ENCODE results near the gene CLCNKB. TPM values are rescaled to one million over a fixed set of nuclear protein-coding genes. Genes with fewer than 3 reads are reported as not detected.

Gene CLCNKB
- total and polyA plus RNA-seq, 7 donors = 0.04 to 0.71 (median 0.30) TPM; not detected in 3

- H3K27ac ChIP-seq = peak overlapping the region; percentile 92 to 94 (median 94)
Measured at GRCh38 chr1:16017076-16017460, 26.5 kb upstream of the CLCNKB start.

GRCh38 chr1:16017461-16018303 lies 25.9 kb upstream of the CLCNKB start, which contains the start of gene HSPB7:
Gene HSPB7, minus strand, starts transcription at chr1:16018043. Its CDS starts 80 bp downstream, at chr1:16017963.
- TF ChIP-seq CTCF (IDR thresholded peaks at IDR 0.05) = no peak
- peak; percentile 92 to 94 for TF ChIP-seq POLR2A (IDR thresholded peaks at IDR 0.05)
- peak in 3 of 4 donors; percentile 82 to 96 (median 92) for TF ChIP-seq EP300 (IDR thresholded peaks at IDR 0.05)
- peak; percentile 92 to 98 (median 97) for TF ChIP-seq POLR2AphosphoS5 (IDR thresholded peaks at IDR 0.05)
- H3K36me3 ChIP-seq = no peaks in the 10 kb centered on the region
- H3K9me3 ChIP-seq = no peaks in the 10 kb centered on the region
- intact Hi-C loops (cut with DNase I) = no loop called here
- H3K27ac ChIP-seq = peak within 1 kb of the TSS; percentile 92 to 94 (median 94)
- peaks cover 3 to 91% (median 76%) of the 10 kb centered on the region in 4 donors for H3K4me1 ChIP-seq
- 53 to 58% methylated on average over 37 of the region's 37 CpGs for WGBS, 2 donors
- DNase-seq = peak; percentile 99
- no peaks in the 10 kb centered on the region for H3K27me3 ChIP-seq
- H3K4me3 ChIP-seq = peak within 1 kb of the TSS; percentile 40 to 63 (median 56)

More at GRCh38 chr1:16017076-16017460, 26.5 kb upstream of the CLCNKB start:
- Histone ChIP-seq H3K27me3 (no peaks in the 10 kb centered on the region), H3K4me1 (peaks cover 3 to 94% (median 80%) of the 10 kb centered on the region in 4 donors), H3K36me3 (no peaks in the 10 kb centered on the region), H3K4me3 (peak overlapping the region; percentile 40 to 63 (median 56)), H3K9me3 (no peaks in the 10 kb centered on the region)
- 85 to 87% methylated on average over 10 of the region's 10 CpGs for WGBS, 2 donors
- TF ChIP-seq CTCF (IDR thresholded peaks at IDR 0.05) = no peak
- no peak for TF ChIP-seq EP300 (IDR thresholded peaks at IDR 0.05)
- TF ChIP-seq POLR2AphosphoS5 (IDR thresholded peaks at IDR 0.05) = no peak
- TF ChIP-seq POLR2A (IDR thresholded peaks at IDR 0.05) = no peak
- no peak for DNase-seq
- intact Hi-C loops (cut with DNase I) = no loop called here

GRCh38 chr1:16018308-16018707 lies 25.3 kb upstream of the CLCNKB start:
- TF ChIP-seq POLR2AphosphoS5 (IDR thresholded peaks at IDR 0.05) = no peak
- TF ChIP-seq CTCF (IDR thresholded peaks at IDR 0.05) = peak in 1 of 4 experiments; percentile 5
- TF ChIP-seq POLR2A (IDR thresholded peaks at IDR 0.05) = no peak
- TF ChIP-seq EP300 (IDR thresholded peaks at IDR 0.05) = no peak
- no peaks in the 10 kb centered on the region for H3K9me3 ChIP-seq
- peaks cover 3 to 85% (median 69%) of the 10 kb centered on the region in 4 donors for H3K4me1 ChIP-seq
- peak overlapping the region; percentile 92 to 94 (median 94) for H3K27ac ChIP-seq
- WGBS, 2 donors = 62 to 78% methylated on average over 4 of the region's 4 CpGs
- DNase-seq = no peak
- H3K4me3 ChIP-seq = peak overlapping the region in 3 of 4 donors; percentile 56 to 63 (median 57)
- no peaks in the 10 kb centered on the region for H3K36me3 ChIP-seq
- no peaks in the 10 kb centered on the region for H3K27me3 ChIP-seq
- intact Hi-C loops (cut with DNase I) = no loop called here

GRCh38 chr1:16018749-16019643 lies 24.6 kb upstream of the CLCNKB start:
- peak overlapping the region in 1 of 4 donors; percentile 63 for H3K4me3 ChIP-seq
- WGBS, 2 donors = 81 to 83% methylated on average over 23 of the region's 23 CpGs
- no peak for DNase-seq

More at GRCh38 chr1:16018749-16019643, 24.6 kb upstream of the CLCNKB start:
- Histone ChIP-seq H3K27me3 (no peaks in the 10 kb centered on the region), H3K9me3 (no peaks in the 10 kb centered on the region), H3K4me1 (peaks cover 3 to 78% (median 63%) of the 10 kb centered on the region in 4 donors), H3K27ac (peak overlapping the region; percentile 92 to 94 (median 94)), H3K36me3 (no peaks in the 10 kb centered on the region)
- TF ChIP-seq POLR2AphosphoS5 (IDR thresholded peaks at IDR 0.05) (peak in 2 of 4 donors; percentile 32 to 44), CTCF (IDR thresholded peaks at IDR 0.05) (no peak)
- intact Hi-C loops (cut with DNase I) = no loop called here

All from sigmoid colon (tissue), 7 donors.